Measurements from ENCODE around the gene ZNF785. TPM values are rescaled to one million over a fixed set of nuclear protein-coding genes. Genes with fewer than 3 reads are reported as not detected.
A peak's percentile ranks its signal among the peaks of the same experiment; 100 is the strongest.

ZNF785 gene
- total RNA-seq, 1 experiment from 2014 or later: 23.2 TPM

DNA sequence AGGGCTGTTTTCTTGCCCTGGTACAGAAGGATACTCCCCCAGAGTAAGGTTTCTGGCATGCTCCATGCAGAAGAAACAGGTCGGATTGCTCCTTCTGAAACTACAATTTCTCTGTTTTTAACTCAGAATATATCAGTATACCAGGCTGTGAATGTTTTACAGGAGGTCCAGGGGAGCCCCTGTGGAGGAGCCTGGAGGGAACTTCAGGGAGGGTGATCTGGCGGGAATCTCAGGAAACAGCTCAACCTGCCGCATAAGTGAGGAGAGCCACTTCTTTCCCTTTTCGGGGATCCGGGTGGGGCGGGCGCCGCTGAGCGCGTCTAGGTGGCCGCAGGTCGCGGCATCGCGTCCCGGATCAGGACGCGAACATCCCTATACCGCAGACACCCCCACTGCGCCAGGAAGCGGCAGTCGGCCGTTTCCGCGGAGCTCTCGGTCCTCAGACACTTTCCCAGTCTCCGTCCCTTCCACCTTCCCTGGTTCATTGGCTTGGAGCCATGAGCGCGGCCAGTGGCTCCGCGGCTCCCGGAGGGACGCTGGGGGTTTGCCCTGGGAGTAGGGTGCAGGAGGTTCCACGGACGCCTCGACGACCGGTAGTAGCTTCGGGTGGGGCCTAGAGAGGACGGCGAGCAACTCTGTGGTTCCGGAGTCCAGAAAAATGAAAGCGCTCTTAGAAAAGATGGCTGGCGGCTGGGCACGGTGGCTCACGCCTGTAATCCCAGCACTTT lies 24.2 kb downstream of the ZNF785 start:
- H3K27me3 ChIP-seq (replicated peaks; ENCODE audit: insufficient read depth, low read depth, low read length, poor library complexity): no peaks in the 10 kb centered on the region
- H3K4me3 ChIP-seq (ENCODE audit: low read depth, low read length, poor library complexity, severe bottlenecking): no peak overlapping the region
- TF ChIP-seq, protein P1, sequence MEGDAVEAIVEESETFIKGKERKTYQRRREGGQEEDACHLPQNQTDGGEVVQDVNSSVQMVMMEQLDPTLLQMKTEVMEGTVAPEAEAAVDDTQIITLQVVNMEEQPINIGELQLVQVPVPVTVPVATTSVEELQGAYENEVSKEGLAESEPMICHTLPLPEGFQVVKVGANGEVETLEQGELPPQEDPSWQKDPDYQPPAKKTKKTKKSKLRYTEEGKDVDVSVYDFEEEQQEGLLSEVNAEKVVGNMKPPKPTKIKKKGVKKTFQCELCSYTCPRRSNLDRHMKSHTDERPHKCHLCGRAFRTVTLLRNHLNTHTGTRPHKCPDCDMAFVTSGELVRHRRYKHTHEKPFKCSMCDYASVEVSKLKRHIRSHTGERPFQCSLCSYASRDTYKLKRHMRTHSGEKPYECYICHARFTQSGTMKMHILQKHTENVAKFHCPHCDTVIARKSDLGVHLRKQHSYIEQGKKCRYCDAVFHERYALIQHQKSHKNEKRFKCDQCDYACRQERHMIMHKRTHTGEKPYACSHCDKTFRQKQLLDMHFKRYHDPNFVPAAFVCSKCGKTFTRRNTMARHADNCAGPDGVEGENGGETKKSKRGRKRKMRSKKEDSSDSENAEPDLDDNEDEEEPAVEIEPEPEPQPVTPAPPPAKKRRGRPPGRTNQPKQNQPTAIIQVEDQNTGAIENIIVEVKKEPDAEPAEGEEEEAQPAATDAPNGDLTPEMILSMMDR (conservative IDR thresholded peaks at IDR 0.05; ENCODE audit: low read depth, low read length): no peak
- no peak for TF ChIP-seq EZH2 (IDR thresholded peaks at IDR 0.05; ENCODE audit: borderline replicate concordance, low read depth, low read length, poor library complexity, severe bottlenecking)
- H3K4me1 ChIP-seq (ENCODE audit: insufficient read depth, low read length, poor library complexity, severe bottlenecking): no peaks in the 10 kb centered on the region
- H3K27ac ChIP-seq (ENCODE audit: low read depth, low read length, poor library complexity, severe bottlenecking): no peak overlapping the region
- POLR2A ChIA-PET (ENCODE audit: low non-redundant PET): interaction anchor here (0.6 kb wide), 2 partner anchors 33 to 362 kb away, joined by 9 to 15 read pairs; partner anchors contain the start of gene FBXL19
- BruUV-seq (replicated peaks): no TSS peak
- DNase-seq (ENCODE audit: low spot score): no peak
- peaks cover 2% of the 10 kb centered on the region for H3K36me3 ChIP-seq (ENCODE audit: insufficient read depth, low read length, poor library complexity, severe bottlenecking)
- H3K9me3 ChIP-seq (ENCODE audit: low read depth, low read length, poor library complexity, severe bottlenecking): no peaks in the 10 kb centered on the region
- CTCF ChIA-PET: interaction anchor here (1.0 kb wide), 1 partner anchor 132 kb away, joined by 5 read pairs; the partner anchor contains the start of gene DCTPP1
- intact Hi-C loops (cut with micrococcal nuclease; ENCODE audit: unreplicated experiment): no loop called here

DNA sequence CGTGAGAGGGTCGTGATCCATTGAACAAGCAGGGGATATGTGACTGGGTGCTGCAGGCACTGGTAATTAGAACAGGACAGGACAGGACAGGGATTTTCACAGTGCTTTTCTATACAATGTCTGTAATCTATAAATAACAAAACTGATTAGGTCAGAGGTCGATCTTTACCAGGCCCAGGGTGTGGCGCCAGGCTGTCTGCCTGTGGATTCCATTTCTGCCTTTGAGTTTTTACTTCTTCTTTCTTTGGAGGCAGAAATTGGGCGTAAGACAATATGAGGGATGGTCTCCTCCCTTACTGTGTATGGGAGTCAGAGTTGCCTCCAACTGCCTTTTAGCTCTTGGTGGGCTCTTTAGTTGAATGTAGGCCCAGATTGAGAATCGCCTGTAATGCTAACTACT lies 25.8 kb downstream of the ZNF785 start:
- H3K9me3 ChIP-seq (ENCODE audit: low read depth, low read length, poor library complexity, severe bottlenecking): no peaks in the 10 kb centered on the region
- no peaks in the 10 kb centered on the region for H3K4me1 ChIP-seq (ENCODE audit: insufficient read depth, low read length, poor library complexity, severe bottlenecking)
- H3K27ac ChIP-seq (ENCODE audit: low read depth, low read length, poor library complexity, severe bottlenecking): peak overlapping the region; percentile 18
- intact Hi-C loops (cut with micrococcal nuclease; ENCODE audit: unreplicated experiment): no loop called here
- POLR2A ChIA-PET (ENCODE audit: low non-redundant PET): no interaction called here
- no peak overlapping the region for H3K4me3 ChIP-seq (ENCODE audit: low read depth, low read length, poor library complexity, severe bottlenecking)
- H3K36me3 ChIP-seq (ENCODE audit: insufficient read depth, low read length, poor library complexity, severe bottlenecking): peaks cover 18% of the 10 kb centered on the region
- BruUV-seq (replicated peaks): no TSS peak
- CTCF ChIA-PET: no interaction called here
- no peak for DNase-seq (ENCODE audit: low spot score)
- no peak for TF ChIP-seq EZH2 (IDR thresholded peaks at IDR 0.05; ENCODE audit: borderline replicate concordance, low read depth, low read length, poor library complexity, severe bottlenecking)
- TF ChIP-seq, protein P1 (conservative IDR thresholded peaks at IDR 0.05; ENCODE audit: low read depth, low read length): no peak
- H3K27me3 ChIP-seq (replicated peaks; ENCODE audit: insufficient read depth, low read depth, low read length, poor library complexity): no peaks in the 10 kb centered on the region

DNA sequence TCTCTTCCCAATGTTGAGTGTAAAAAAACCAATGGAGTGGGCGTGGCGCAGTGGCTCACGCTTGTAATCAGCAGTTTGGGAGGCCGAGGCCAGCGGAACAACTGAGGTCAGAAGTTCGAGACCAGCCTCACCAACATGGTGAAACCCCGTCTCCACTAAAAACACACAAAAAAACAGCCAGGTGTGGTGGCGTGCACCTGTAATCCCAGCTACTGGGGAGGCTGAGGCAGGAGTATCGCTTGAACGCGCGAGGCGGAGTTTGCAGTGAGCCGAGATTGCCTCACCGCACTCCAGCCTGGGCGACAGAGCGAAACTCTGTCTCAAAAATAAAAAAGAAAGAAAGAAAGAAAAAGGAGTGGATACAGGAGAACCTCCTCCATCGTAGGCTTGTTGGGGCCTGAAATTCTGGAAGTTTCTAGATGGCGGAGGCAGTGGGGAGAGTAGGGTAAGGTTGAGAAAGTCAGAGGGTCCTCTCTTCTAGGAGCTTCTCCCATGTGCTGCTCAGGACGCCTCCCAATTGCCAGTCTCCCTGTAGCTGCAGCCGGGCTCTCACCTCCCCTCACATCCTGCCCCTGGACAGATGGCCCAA lies 26.6 kb downstream of the ZNF785 start:
- DNase-seq (ENCODE audit: low spot score): no peak
- Histone ChIP-seq H3K4me1 (ENCODE audit: insufficient read depth, low read length, poor library complexity, severe bottlenecking) (no peaks in the 10 kb centered on the region), H3K9me3 (ENCODE audit: low read depth, low read length, poor library complexity, severe bottlenecking) (no peaks in the 10 kb centered on the region), H3K27ac (ENCODE audit: low read depth, low read length, poor library complexity, severe bottlenecking) (peak overlapping the region; percentile 95), H3K27me3 (replicated peaks; ENCODE audit: insufficient read depth, low read depth, low read length, poor library complexity) (no peaks in the 10 kb centered on the region), H3K4me3 (ENCODE audit: low read depth, low read length, poor library complexity, severe bottlenecking) (peak overlapping the region; percentile 95), H3K36me3 (ENCODE audit: insufficient read depth, low read length, poor library complexity, severe bottlenecking) (peaks cover 26% of the 10 kb centered on the region)
- BruUV-seq (replicated peaks): TSS peak; percentile 94
- CTCF ChIA-PET: interaction anchor here (0.6 kb wide), 2 partner anchors 26 to 67 kb away, joined by 6 read pairs; no protein-coding TSS in a partner anchor
- TF ChIP-seq EZH2 (IDR thresholded peaks at IDR 0.05; ENCODE audit: borderline replicate concordance, low read depth, low read length, poor library complexity, severe bottlenecking): no peak
- TF ChIP-seq, protein P1 (conservative IDR thresholded peaks at IDR 0.05; ENCODE audit: low read depth, low read length): no peak
- POLR2A ChIA-PET (ENCODE audit: low non-redundant PET): interaction anchor here (0.6 to 0.9 kb wide), 3 partner anchors 13 to 115 kb away, joined by 3 to 17 read pairs (median 5); partner anchors contain the start of gene ZNF688
- intact Hi-C loops (cut with micrococcal nuclease; ENCODE audit: unreplicated experiment): loop anchor here (1.0 kb wide), 1 partner anchor 24 kb away; no protein-coding TSS in a partner anchor
